GM12878 (cell line): ENCODE data around the gene MRTFA. TPM values are rescaled to one million over a fixed set of nuclear protein-coding genes. Genes with fewer than 3 reads are reported as not detected.
A peak's percentile ranks its signal among the peaks of the same experiment; 100 is the strongest.

Source experiments
- IKZF1 ChIP-seq: fragments of 450-650 bp; conservative IDR thresholded peaks from 2 replicates; pipeline ENCODE4 v1.6.1; 2017; ENCODE audit warnings: antibody characterized with exemption, mild to moderate bottlenecking
- KAT2A ChIP-seq: conservative IDR thresholded peaks from 2 replicates; pipeline ENCODE4 v1.6.1; 2011; ENCODE audit warnings: low read depth, low read length; ENCODE audit not compliant: control insufficient read depth
- POLR2A ChIP-seq: IDR thresholded peaks from 2 replicates; pipeline ENCODE4 v1.6.1; 2011; ENCODE audit warnings: low read depth, mild to moderate bottlenecking, low read length
- RBBP5 ChIP-seq: fragments of 200-600 bp; sonication (generic); conservative IDR thresholded peaks from 2 replicates; pipeline ENCODE4 v1.6.1; 2016
- RELA ChIP-seq: fragments of 450-650 bp; IDR thresholded peaks from 2 replicates; pipeline ENCODE4 v1.8.0; 2014; ENCODE audit warnings: borderline replicate concordance; ENCODE audit not compliant: partially characterized antibody
- SMC3 ChIP-seq: IDR thresholded peaks from 2 replicates; pipeline ENCODE4 v1.6.1; 2011; ENCODE audit warnings: low read length, improper control_type of control experiment, borderline replicate concordance
- TCF7 ChIP-seq: IDR thresholded peaks from 2 replicates; pipeline ENCODE4 v1.6.1; 2014; ENCODE audit warnings: antibody characterized with exemption, borderline replicate concordance
- YBX1 ChIP-seq: fragments of 450-650 bp; IDR thresholded peaks from 2 replicates; pipeline ENCODE4 v1.6.1; 2016; ENCODE audit warnings: antibody characterized with exemption
- ZNF217 ChIP-seq: fragments of 450-650 bp; IDR thresholded peaks from 2 replicates; pipeline ENCODE4 v1.6.1; 2017; ENCODE audit warnings: antibody characterized with exemption, mild to moderate bottlenecking
- ZNF384 ChIP-seq: IDR thresholded peaks from 2 replicates; pipeline ENCODE4 v1.6.1; 2012; ENCODE audit warnings: low read depth, mild to moderate bottlenecking, low read length, improper control_type of control experiment, borderline replicate concordance
- ZNF622 ChIP-seq: fragments of 450-650 bp; IDR thresholded peaks from 2 replicates; pipeline ENCODE4 v1.6.1; 2017; ENCODE audit warnings: mild to moderate bottlenecking, inconsistent platforms
- polyA plus RNA-seq, 11 experiments: library from polyadenylated mRNA; depleted of rRNA in 4 of 11; unstranded in 6 of 11; stranded (reverse) in 5 of 11; fragments of >200 nt; fragmentation: Nextera tagmentation in 4 of 11; fragmentation: Illumina TruSeq in 1 of 11; extraction: Ambion mirVana in 4 of 11; extraction: Trizol in 1 of 11; gene quantifications; 1 replicate in 1 of 11; 2 replicates in 10 of 11; pipeline versions ENCODE4 v1.2.1 to v1.2.3, GENCODE V29; 2011 to 2016; ENCODE audit warnings: inconsistent platforms in 2 of 11, missing spikeins in 2 of 11, low read depth in 1 of 11
- total RNA-seq, 4 experiments: library from RNA; depleted of rRNA in 3 of 4; stranded (reverse); fragments of >200 nt in 3 of 4; fragmentation: Illumina TruSeq in 1 of 4; extraction: Trizol in 1 of 4; gene quantifications; 2 replicates each; pipeline versions ENCODE4 v1.2.1 to v1.2.3, GENCODE V29; 2013 to 2021
- TF ChIP-seq, protein P1 (sequence below): fragments of 450-650 bp; formaldehyde crosslinking; IDR thresholded peaks from 2 replicates; pipeline ENCODE4 v1.4.0; 2020; ENCODE audit warnings: mild to moderate bottlenecking, moderate library complexity
- TF ChIP-seq, protein P2 (sequence below): fragments of 450-650 bp; IDR thresholded peaks from 2 replicates; pipeline ENCODE4 v1.6.1; 2017; ENCODE audit warnings: antibody characterized with exemption, mild to moderate bottlenecking, moderate library complexity
- TF ChIP-seq, protein P3 (sequence below): IDR thresholded peaks from 2 replicates; pipeline ENCODE4 v1.6.1; 2012; ENCODE audit warnings: low read depth, low read length, improper control_type of control experiment
- TF ChIP-seq, protein P4 (sequence below): fragments of 450-650 bp; formaldehyde crosslinking; IDR thresholded peaks from 2 replicates; pipeline ENCODE4 v1.4.0; 2022; ENCODE audit warnings: mild to moderate bottlenecking, moderate library complexity
- TF ChIP-seq, protein P5 (sequence below): IDR thresholded peaks from 2 replicates; pipeline ENCODE4 v1.6.1; 2012; ENCODE audit warnings: improper control_type of control experiment, low read depth, low read length; ENCODE audit not compliant: insufficient replicate concordance

The MRTFA gene
- total and polyA plus RNA-seq, 10 of the 15 experiments (the other 5 are each of a cell fraction or from before 2014, with no cell fraction given) = 2.0 to 63.9 (median 17.9) TPM

DNA sequence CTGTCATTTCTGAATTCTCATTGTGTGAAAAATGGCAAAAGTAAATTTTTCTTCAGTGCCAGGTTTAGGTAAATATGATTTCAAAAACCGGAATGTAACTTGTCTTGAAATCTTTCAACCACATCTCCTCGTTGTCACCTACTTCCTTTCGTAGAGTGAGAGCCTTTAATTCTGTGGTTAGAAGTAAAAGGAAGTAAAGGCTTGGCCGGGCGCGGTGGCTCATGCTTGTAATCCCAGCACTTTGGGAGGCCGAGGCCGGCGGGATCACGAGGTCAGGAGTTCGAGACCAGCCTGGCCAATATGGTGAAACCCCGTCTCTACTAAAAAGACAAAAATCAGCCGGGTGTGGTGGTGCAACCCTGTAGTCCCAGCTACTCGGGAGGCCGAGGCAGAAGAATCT, 236.4 kb downstream of the MRTFA start (continued):
- TF ChIP-seq, protein P1, sequence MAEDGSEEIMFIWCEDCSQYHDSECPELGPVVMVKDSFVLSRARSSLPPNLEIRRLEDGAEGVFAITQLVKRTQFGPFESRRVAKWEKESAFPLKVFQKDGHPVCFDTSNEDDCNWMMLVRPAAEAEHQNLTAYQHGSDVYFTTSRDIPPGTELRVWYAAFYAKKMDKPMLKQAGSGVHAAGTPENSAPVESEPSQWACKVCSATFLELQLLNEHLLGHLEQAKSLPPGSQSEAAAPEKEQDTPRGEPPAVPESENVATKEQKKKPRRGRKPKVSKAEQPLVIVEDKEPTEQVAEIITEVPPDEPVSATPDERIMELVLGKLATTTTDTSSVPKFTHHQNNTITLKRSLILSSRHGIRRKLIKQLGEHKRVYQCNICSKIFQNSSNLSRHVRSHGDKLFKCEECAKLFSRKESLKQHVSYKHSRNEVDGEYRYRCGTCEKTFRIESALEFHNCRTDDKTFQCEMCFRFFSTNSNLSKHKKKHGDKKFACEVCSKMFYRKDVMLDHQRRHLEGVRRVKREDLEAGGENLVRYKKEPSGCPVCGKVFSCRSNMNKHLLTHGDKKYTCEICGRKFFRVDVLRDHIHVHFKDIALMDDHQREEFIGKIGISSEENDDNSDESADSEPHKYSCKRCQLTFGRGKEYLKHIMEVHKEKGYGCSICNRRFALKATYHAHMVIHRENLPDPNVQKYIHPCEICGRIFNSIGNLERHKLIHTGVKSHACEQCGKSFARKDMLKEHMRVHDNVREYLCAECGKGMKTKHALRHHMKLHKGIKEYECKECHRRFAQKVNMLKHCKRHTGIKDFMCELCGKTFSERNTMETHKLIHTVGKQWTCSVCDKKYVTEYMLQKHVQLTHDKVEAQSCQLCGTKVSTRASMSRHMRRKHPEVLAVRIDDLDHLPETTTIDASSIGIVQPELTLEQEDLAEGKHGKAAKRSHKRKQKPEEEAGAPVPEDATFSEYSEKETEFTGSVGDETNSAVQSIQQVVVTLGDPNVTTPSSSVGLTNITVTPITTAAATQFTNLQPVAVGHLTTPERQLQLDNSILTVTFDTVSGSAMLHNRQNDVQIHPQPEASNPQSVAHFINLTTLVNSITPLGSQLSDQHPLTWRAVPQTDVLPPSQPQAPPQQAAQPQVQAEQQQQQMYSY = no peak
- no peak for TF ChIP-seq POLR2A
- TF ChIP-seq RELA = no peak
- TF ChIP-seq, protein P2, sequence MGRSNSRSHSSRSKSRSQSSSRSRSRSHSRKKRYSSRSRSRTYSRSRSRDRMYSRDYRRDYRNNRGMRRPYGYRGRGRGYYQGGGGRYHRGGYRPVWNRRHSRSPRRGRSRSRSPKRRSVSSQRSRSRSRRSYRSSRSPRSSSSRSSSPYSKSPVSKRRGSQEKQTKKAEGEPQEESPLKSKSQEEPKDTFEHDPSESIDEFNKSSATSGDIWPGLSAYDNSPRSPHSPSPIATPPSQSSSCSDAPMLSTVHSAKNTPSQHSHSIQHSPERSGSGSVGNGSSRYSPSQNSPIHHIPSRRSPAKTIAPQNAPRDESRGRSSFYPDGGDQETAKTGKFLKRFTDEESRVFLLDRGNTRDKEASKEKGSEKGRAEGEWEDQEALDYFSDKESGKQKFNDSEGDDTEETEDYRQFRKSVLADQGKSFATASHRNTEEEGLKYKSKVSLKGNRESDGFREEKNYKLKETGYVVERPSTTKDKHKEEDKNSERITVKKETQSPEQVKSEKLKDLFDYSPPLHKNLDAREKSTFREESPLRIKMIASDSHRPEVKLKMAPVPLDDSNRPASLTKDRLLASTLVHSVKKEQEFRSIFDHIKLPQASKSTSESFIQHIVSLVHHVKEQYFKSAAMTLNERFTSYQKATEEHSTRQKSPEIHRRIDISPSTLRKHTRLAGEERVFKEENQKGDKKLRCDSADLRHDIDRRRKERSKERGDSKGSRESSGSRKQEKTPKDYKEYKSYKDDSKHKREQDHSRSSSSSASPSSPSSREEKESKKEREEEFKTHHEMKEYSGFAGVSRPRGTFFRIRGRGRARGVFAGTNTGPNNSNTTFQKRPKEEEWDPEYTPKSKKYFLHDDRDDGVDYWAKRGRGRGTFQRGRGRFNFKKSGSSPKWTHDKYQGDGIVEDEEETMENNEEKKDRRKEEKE = no peak
- TF ChIP-seq ZNF217 = peak; percentile 85
- no peak for TF ChIP-seq SMC3
- TF ChIP-seq, protein P3, sequence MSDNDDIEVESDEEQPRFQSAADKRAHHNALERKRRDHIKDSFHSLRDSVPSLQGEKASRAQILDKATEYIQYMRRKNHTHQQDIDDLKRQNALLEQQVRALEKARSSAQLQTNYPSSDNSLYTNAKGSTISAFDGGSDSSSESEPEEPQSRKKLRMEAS = no peak
- TF ChIP-seq RBBP5 = no peak
- no peak for TF ChIP-seq KAT2A
- TF ChIP-seq, protein P4, sequence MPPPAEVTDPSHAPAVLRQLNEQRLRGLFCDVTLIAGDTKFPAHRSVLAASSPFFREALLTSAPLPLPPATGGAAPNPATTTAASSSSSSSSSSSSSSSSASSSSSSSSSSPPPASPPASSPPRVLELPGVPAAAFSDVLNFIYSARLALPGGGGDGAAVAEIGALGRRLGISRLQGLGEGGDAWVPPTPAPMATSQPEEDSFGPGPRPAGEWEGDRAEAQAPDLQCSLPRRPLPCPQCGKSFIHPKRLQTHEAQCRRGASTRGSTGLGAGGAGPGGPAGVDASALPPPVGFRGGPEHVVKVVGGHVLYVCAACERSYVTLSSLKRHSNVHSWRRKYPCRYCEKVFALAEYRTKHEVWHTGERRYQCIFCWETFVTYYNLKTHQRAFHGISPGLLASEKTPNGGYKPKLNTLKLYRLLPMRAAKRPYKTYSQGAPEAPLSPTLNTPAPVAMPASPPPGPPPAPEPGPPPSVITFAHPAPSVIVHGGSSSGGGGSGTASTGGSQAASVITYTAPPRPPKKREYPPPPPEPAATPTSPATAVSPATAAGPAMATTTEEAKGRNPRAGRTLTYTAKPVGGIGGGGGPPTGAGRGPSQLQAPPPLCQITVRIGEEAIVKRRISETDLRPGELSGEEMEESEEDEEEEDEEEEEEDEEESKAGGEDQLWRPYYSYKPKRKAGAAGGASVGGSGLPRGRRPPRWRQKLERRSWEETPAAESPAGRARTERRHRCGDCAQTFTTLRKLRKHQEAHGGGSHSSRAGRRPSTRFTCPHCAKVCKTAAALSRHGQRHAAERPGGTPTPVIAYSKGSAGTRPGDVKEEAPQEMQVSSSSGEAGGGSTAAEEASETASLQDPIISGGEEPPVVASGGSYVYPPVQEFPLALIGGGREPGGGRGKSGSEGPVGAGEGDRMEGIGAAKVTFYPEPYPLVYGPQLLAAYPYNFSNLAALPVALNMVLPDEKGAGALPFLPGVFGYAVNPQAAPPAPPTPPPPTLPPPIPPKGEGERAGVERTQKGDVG = no peak
- TF ChIP-seq, protein P5, sequence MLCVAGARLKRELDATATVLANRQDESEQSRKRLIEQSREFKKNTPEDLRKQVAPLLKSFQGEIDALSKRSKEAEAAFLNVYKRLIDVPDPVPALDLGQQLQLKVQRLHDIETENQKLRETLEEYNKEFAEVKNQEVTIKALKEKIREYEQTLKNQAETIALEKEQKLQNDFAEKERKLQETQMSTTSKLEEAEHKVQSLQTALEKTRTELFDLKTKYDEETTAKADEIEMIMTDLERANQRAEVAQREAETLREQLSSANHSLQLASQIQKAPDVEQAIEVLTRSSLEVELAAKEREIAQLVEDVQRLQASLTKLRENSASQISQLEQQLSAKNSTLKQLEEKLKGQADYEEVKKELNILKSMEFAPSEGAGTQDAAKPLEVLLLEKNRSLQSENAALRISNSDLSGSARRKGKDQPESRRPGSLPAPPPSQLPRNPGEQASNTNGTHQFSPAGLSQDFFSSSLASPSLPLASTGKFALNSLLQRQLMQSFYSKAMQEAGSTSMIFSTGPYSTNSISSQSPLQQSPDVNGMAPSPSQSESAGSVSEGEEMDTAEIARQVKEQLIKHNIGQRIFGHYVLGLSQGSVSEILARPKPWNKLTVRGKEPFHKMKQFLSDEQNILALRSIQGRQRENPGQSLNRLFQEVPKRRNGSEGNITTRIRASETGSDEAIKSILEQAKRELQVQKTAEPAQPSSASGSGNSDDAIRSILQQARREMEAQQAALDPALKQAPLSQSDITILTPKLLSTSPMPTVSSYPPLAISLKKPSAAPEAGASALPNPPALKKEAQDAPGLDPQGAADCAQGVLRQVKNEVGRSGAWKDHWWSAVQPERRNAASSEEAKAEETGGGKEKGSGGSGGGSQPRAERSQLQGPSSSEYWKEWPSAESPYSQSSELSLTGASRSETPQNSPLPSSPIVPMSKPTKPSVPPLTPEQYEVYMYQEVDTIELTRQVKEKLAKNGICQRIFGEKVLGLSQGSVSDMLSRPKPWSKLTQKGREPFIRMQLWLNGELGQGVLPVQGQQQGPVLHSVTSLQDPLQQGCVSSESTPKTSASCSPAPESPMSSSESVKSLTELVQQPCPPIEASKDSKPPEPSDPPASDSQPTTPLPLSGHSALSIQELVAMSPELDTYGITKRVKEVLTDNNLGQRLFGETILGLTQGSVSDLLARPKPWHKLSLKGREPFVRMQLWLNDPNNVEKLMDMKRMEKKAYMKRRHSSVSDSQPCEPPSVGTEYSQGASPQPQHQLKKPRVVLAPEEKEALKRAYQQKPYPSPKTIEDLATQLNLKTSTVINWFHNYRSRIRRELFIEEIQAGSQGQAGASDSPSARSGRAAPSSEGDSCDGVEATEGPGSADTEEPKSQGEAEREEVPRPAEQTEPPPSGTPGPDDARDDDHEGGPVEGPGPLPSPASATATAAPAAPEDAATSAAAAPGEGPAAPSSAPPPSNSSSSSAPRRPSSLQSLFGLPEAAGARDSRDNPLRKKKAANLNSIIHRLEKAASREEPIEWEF = no peak
- no peak for TF ChIP-seq ZNF384
- TF ChIP-seq YBX1 = no peak
- TF ChIP-seq IKZF1 = peak; percentile 76
- no peak for TF ChIP-seq ZNF622
- TF ChIP-seq TCF7 = 0 out of 2 replicates have a peak, but pooled peaks have one; percentile 10
